ENCODE measurements around the gene ENG.

ENG gene

GRCh38 chr9:127809540-127810377 is 44.7 kb downstream of the ENG start:
- Histone ChIP-seq H3K27me3 (ENCODE audit: insufficient read depth, low read length, poor library complexity, severe bottlenecking) (no peaks in the 10 kb centered on the region), H2AFZ (ENCODE audit: low read length) (no peak overlapping the region), H3F3A (ENCODE audit: low read depth) (no peaks in the 10 kb centered on the region), H3K9me2 (replicated peaks; ENCODE audit: low read depth, low read length) (no peaks in the 10 kb centered on the region), H3K79me2 (ENCODE audit: insufficient read depth, low read length) (peaks cover 48% of the 10 kb centered on the region), H3K9ac (ENCODE audit: low read depth, low read length, poor library complexity, severe bottlenecking) (no peak overlapping the region), H3K4me3 (ENCODE audit: low read length, poor library complexity, severe bottlenecking) (no peak overlapping the region), H3K9me3 (ENCODE audit: insufficient read depth, low read depth, low read length) (no peaks in the 10 kb centered on the region), H3K36me3 (ENCODE audit: insufficient read depth, low read length) (peaks cover 66% of the 10 kb centered on the region; the same call in 1 of the 2 replicates), H3K4me1 (ENCODE audit: insufficient read depth, low read length, poor library complexity, severe bottlenecking) (peaks cover 4% of the 10 kb centered on the region), H4K20me1 (ENCODE audit: insufficient read depth, low read length, poor library complexity, severe bottlenecking) (peaks cover 33% of the 10 kb centered on the region), H3K4me2 (ENCODE audit: low read depth, low read length, poor library complexity, severe bottlenecking) (no peak overlapping the region)
- TF ChIP-seq EZH2phosphoT487 (IDR thresholded peaks at IDR 0.05; ENCODE audit: borderline replicate concordance) (no peak), CTCF (conservative IDR thresholded peaks at IDR 0.05; ENCODE audit: low read length) (no peak)

GRCh38 chr9:127809002-127809539 is 45.4 kb downstream of the ENG start:
- Histone ChIP-seq H3K4me3 (ENCODE audit: low read length, poor library complexity, severe bottlenecking) (no peak overlapping the region), H3K9me3 (ENCODE audit: insufficient read depth, low read depth, low read length) (no peaks in the 10 kb centered on the region), H3K9me2 (replicated peaks; ENCODE audit: low read depth, low read length) (no peaks in the 10 kb centered on the region), H3K79me2 (ENCODE audit: insufficient read depth, low read length) (peaks cover 55% of the 10 kb centered on the region), H2AFZ (ENCODE audit: low read length) (no peak overlapping the region), H3K4me1 (ENCODE audit: insufficient read depth, low read length, poor library complexity, severe bottlenecking) (peaks cover 10% of the 10 kb centered on the region), H3K36me3 (ENCODE audit: insufficient read depth, low read length) (peaks cover 62% of the 10 kb centered on the region; the same call in 1 of the 2 replicates), H3K4me2 (ENCODE audit: low read depth, low read length, poor library complexity, severe bottlenecking) (no peak overlapping the region), H3F3A (ENCODE audit: low read depth) (no peaks in the 10 kb centered on the region), H3K27me3 (ENCODE audit: insufficient read depth, low read length, poor library complexity, severe bottlenecking) (no peaks in the 10 kb centered on the region), H3K9ac (ENCODE audit: low read depth, low read length, poor library complexity, severe bottlenecking) (no peak overlapping the region), H4K20me1 (ENCODE audit: insufficient read depth, low read length, poor library complexity, severe bottlenecking) (peaks cover 39% of the 10 kb centered on the region)
- TF ChIP-seq EZH2phosphoT487 (IDR thresholded peaks at IDR 0.05; ENCODE audit: borderline replicate concordance) (no peak), CTCF (conservative IDR thresholded peaks at IDR 0.05; ENCODE audit: low read length) (no peak)

GRCh38 chr9:127808347-127809001 is 46.0 kb downstream of the ENG start:
- Histone ChIP-seq H3K9me2 (replicated peaks; ENCODE audit: low read depth, low read length) (no peaks in the 10 kb centered on the region), H2AFZ (ENCODE audit: low read length) (no peak overlapping the region), H3K79me2 (ENCODE audit: insufficient read depth, low read length) (peaks cover 61% of the 10 kb centered on the region), H3K4me3 (ENCODE audit: low read length, poor library complexity, severe bottlenecking) (no peak overlapping the region), H4K20me1 (ENCODE audit: insufficient read depth, low read length, poor library complexity, severe bottlenecking) (peaks cover 45% of the 10 kb centered on the region), H3F3A (ENCODE audit: low read depth) (no peaks in the 10 kb centered on the region), H3K9me3 (ENCODE audit: insufficient read depth, low read depth, low read length) (no peaks in the 10 kb centered on the region), H3K4me1 (ENCODE audit: insufficient read depth, low read length, poor library complexity, severe bottlenecking) (peaks cover 16% of the 10 kb centered on the region), H3K27me3 (ENCODE audit: insufficient read depth, low read length, poor library complexity, severe bottlenecking) (no peaks in the 10 kb centered on the region), H3K4me2 (ENCODE audit: low read depth, low read length, poor library complexity, severe bottlenecking) (no peak overlapping the region), H3K9ac (ENCODE audit: low read depth, low read length, poor library complexity, severe bottlenecking) (peak overlapping the region; percentile 4), H3K36me3 (ENCODE audit: insufficient read depth, low read length) (peaks cover 56% of the 10 kb centered on the region; the same call in 1 of the 2 replicates)
- no peak for TF ChIP-seq CTCF (conservative IDR thresholded peaks at IDR 0.05; ENCODE audit: low read length)
- no peak for TF ChIP-seq EZH2phosphoT487 (IDR thresholded peaks at IDR 0.05; ENCODE audit: borderline replicate concordance)

Data from Loucy (cell line).